HG02588 (cell line): ENCODE results near the gene BTF3.
"Not testable (repeated sequence)": the region's sequence is repeated elsewhere in the genome, so short reads cannot be mapped to it uniquely, and the experiment has no call there.

ENCODE experiments used
- ATAC-seq: cut with Tn5 transposase; IDR thresholded peaks from one replicate; pipeline ENCODE4 v1.9.1; 2021; ENCODE audit warnings: mild to moderate bottlenecking, moderate library complexity; ENCODE audit not compliant: unreplicated experiment

BTF3 gene

GRCh38 chr5:73498057-73498992 lies at the start of gene BTF3:
Gene BTF3 (plus strand): TSS chr5:73498442. CDS start chr5:73498668, 226 bp downstream.
- ATAC-seq = peak; percentile 96

- ATAC-seq = peak; percentile 42
Observed at GRCh38 chr5:73448463-73449136, 49.6 kb upstream of the BTF3 start, which contains the start of gene FOXD1. Gene FOXD1 (minus strand): TSS chr5:73448777. CDS start chr5:73448362, 415 bp downstream.

GRCh38 chr5:73450137-73450536 lies 48.1 kb upstream of the BTF3 start:
- ATAC-seq = no peak

- ATAC-seq = no peak
Observed at GRCh38 chr5:73450672-73451223, 47.5 kb upstream of the BTF3 start.

DNA sequence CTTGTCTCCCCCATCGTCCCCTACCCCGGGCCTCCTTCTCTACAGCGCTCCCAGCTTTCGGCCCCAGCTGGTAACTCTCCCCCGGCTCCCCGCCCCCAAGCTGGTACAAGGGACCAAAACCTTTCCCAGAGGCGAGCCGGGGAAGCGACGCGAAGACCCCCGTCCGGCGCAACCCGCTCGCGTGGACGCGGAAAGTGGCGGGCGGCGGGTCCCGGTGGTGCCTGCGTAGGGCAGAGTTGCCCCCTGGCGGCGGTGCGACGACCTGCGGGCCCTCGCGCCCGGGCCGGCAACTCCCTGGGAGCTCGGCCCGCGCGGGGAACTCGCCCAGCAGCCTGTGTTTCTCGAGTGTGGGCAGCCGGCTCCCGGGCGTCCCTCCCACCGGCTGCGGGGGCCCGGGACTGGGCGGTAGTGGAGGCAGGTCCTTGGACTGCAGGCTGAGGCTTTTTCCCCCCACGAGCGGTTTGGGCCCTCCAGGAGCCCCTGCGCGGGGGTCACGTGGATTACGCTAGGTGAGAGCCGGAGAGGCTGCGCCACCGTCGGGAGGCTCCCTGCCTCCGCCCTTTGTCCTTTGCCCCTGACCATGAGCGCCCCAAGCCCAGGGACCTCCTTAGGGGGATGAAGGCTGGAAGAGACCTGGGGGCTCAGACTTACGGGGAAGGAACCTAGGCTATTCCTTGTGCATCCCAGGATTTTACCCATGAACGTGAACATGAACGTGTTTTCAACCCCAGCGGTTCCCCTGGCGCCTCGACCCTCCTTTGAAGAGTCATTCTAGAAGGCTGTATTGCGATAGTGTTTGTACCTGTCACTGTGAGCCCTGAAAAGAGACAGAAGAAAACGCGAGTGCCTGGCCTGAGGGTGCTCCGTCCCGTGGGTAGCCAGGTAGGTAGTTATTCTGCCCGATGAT lies 46.8 kb upstream of the BTF3 start:
- ATAC-seq = no peak

- ATAC-seq = no peak
Observed at GRCh38 chr5:73452215-73452614, 46.0 kb upstream of the BTF3 start.

- ATAC-seq = no peak
Observed at GRCh38 chr5:73454379-73455036, 43.7 kb upstream of the BTF3 start.

- ATAC-seq = not testable (repeated sequence)
Observed at GRCh38 chr5:73456462-73456861, 41.8 kb upstream of the BTF3 start.

- ATAC-seq = no peak
Observed at GRCh38 chr5:73459366-73459765, 38.9 kb upstream of the BTF3 start.

DNA sequence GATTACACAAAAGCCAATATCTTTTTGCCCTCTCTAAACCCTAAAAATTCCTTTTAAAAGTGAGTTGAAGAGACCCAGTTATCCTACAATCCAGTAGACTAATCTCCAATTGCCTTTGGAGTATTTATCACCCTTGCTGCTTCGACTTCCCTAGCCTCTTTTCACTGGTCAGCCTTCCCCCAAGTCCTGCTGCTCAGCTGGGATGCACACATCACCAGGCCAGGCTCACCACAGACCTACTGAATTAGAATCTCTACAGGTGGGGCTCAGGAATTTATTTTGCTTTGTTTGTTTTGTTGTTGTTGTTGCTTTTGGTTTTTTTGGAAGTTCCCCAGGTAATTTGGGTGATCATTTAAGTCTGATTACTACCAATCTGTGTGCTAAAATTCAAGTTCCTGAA lies 38.1 kb upstream of the BTF3 start:
- ATAC-seq = no peak

DNA sequence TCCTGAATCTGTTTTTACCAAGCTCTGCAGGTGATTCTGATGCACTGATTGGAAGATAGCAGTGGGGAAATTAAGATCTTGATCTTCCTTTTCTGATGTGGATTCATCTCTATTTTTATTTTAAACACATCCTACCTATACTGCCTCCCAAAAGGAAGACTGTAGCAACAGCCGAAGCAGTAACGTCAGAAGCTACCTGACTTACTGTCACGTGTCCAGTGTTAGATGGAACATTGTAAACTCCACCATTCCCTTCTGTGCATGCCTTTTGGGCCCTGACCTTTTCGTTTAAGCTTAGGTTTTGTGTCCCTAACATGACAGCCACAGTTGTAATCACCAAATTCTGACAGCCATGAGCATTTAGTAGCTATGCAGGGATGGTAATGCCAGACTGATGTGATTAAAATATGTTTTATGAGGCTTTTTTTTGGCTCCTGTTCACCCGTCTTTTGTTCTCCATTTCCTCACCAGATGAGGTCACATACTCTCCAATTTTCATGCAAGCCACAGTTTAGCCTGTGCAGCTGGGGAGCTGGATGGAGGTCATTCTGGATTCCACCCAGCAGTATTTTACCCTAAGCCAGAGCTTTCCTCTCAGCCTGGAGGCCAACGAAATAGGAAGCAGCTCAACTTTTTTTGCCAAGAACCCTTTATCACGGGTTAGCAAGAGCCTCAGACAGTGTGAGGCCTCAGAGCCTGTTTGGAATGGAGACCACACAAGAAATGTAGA lies 34.1 kb upstream of the BTF3 start:
- no peak for ATAC-seq

DNA sequence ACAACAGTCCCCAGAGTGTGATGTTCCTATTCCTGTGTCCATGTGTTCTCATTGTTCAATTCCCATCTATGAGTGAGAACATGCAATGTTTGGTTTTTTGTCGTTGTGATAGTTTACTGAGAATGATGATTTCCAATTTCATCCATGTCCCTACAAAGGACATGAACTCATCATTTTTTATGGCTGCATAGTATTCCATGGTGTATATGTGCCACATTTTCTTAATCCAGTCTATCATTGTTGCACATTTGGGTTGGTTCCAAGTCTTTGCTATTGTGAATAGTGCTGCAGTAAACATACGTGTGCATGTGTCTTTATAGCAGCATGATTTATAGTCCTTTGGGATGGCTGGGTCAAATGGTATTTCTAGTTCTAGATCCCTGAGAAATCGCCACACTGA lies 29.6 kb upstream of the BTF3 start:
- not testable (repeated sequence) for ATAC-seq

- ATAC-seq = no peak
Observed at GRCh38 chr5:73469878-73470277, 28.4 kb upstream of the BTF3 start.

- no peak for ATAC-seq
Observed at GRCh38 chr5:73471654-73472053, 26.6 kb upstream of the BTF3 start.

GRCh38 chr5:73472116-73472515 lies 26.1 kb upstream of the BTF3 start:
- no peak for ATAC-seq

DNA sequence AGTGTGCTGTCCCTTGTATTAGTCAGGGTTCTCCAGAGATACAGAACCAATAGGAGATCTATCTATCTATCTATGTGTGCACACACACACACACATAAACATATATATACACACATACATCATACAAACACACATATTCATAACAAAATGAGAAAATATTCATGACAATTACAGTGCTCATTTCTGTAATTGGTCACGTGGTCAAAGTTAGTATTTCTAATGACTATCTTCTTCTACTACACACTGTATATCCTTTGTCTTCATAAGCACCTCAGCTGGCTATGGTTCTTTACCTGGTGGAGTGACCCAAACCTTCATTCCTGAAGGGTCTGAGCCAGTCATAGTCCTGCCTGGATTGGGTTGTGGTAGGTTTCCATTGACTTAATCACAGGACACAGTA lies 17.7 kb upstream of the BTF3 start:
- no peak for ATAC-seq

DNA sequence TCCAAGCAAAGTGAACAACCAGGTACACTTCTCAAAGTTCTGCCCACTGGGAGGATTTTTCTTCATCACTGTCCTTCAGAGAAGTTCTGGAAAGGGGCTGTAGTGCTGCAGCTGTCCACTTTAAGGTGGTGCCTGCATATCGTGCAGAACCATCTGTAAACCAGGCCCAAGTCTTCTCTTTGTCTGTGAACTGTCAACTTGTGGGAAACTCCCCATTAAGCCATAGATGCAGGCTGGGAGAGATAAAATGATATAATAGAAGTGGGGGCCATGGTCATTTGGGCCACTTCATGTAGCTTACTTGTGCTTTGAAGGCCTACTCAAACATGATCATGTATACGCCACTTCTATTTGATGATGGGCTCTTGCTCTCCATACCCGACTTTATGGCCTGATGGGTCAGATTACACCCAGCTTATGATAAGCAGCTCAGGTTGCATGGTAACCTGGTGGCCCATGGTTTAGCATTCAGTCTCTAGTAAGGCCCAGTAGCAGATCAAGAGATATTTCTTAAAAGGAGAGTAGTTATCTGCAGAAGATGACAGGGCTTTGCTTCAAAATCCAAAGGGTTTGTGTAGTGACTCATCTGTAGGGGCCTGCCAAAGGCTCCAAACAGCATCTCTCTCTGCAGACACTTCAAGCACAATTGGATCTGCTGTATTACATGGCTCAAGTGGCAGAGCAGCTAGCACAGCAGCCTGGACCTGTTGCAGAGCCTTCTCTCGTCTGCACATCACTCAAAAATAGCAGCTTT lies 15.7 kb upstream of the BTF3 start:
- ATAC-seq = no peak

DNA sequence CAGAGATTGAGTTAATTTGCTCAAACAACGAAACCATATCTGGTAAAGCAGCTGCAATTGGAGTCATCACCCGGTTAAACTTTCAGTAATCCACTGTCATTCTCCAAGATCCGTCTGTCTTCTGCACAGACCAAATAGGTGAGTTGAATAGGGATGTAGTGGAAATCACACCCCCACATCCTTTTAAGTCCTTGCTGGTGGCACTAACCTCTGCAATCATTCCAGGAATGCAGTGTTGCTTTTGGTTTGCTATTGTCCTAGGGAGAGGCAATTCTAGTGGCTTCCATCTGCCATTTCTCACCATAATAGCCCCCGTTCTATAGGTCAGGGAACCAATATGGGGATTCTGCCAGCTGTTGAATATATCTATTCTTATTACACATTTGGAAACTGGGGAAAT lies 14.6 kb upstream of the BTF3 start:
- ATAC-seq = no peak

DNA sequence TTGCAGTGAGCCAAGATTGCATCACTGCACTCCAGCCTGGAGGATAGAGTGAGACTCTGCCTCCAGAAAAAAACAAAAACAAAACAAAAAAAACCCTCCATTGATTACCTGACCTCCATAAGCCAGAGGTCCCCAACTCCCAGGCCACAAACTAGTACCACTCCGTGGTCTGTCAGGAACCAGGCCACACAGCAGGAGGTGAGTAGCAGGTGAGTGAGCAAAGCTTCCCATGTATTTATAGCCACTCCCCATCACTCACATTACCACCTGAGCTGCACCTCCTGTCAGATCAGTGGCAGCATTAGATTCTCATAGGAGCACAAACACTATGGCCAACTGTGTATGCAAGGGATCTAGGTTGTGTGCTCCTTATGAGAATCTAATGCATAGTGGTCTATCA lies 13.7 kb upstream of the BTF3 start:
- no peak for ATAC-seq
